ENCODE measurements around the gene CNP.

Gene CNP

GRCh38 chr17:41973408-41973811 is 6.8 kb downstream of the CNP start:
- no peak for DNase-seq (ENCODE audit: low read depth)

- no peak for DNase-seq (ENCODE audit: low read depth)
Observed at GRCh38 chr17:41974031-41974430, 7.4 kb downstream of the CNP start.

GRCh38 chr17:41974658-41975057 is 8.1 kb downstream of the CNP start:
- DNase-seq (ENCODE audit: low read depth): no peak

DNA sequence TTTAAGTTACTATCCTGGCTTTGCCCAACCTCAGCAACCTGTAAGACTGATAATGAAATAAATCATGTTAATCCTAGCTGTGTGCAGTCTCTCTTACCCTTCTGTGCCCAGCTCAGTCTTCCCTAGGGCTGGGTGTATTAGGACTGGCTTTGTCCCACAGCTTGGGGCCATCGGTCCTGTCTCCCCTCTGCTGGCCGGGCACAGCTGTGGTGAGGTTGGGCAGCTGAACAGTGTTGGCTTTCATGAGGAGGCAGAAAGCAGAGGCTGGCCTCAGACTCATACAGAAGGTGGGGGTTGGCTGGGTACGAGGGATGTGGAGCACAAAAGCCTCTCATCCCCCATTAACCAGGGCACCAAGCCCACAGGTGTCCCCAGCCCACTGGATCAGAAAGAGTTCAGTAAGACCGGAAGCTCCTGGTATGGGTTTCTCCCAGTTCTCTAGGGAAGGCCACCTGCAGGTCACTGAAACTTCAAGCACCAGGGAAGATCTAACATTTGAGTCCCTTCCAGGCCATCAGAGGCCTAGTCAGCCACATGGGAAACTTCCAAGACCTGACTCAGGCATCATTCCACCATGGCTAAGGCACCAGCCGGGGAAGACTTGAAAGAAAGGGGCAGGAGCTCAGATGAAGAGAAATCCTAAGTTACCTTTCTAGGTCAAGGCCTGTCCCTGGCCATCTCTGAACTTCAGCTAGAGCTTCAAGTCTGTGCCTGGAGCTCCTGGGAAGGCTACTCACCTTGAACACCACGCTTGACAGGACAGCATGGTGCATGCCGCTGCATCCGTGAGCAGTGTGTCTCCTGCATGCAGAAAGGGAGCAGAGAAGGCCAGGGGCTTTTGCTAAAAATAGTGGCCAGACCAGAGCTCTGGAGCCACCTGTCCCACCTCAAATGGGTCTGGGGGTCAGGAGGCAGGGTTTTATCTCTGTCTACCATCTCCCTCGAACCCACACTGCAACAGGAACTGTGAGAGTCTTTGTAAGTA is 8.8 kb downstream of the CNP start:
- no peak for DNase-seq (ENCODE audit: low read depth)

DNA sequence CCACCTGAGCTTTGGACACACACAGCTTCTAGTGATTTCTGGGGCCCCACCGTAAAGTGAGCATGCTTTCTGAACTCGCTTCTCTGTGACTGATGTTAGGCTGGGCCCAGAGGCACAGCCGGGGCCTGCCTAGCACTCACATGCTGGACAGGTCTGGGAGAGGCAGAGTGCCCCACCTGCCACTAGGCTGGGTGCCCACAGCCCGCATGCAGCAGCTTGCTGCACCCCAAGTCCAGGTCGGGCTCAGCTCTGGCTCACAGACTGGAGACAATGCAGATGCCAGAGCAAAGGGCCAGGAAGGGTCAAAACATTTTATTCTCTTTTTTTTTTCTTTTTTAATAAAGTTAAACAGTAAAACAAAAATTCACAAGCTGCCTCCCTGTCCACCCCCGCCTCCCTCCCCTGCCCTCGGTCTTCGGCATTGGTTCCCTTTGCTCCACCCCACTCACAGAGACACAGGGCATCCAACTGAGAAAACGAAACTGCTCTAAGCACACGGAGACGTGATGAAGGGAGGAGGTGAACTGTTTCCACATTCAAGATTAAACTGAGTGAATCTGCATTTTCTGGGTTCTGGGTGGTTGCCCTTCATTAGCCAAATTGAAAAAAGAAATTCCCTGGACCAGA is 9.7 kb downstream of the CNP start:
- DNase-seq (ENCODE audit: low read depth): no peak

GRCh38 chr17:41977991-41978390 is 11.4 kb downstream of the CNP start:
- DNase-seq (ENCODE audit: low read depth): no peak

- DNase-seq (ENCODE audit: low read depth): peak; percentile 64
Observed at GRCh38 chr17:41982026-41982760, 15.6 kb downstream of the CNP start.

DNA sequence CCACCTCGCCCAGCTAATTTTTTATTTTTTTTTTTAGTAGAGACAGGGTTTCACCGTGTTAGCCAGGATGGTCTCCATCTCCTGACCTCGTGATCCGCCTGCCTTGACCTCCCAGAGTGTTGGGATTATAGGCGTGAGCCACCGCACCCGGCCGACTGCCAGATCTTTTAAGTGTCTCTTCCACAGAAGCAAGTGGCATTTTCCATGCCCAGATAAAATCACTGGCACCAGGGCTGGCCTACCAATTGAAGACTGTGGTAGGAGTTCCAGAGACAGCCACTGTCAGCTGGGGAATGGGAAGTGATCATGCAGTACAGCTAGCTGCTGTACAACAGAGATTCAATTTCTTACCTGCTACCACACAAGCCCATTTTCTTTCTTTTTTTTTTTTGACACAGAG is 17.9 kb downstream of the CNP start:
- DNase-seq (ENCODE audit: low read depth): no peak

- DNase-seq (ENCODE audit: low read depth): no peak
Observed at GRCh38 chr17:41985919-41986318, 19.3 kb downstream of the CNP start.

- DNase-seq (ENCODE audit: low read depth): no peak
Observed at GRCh38 chr17:41986634-41987033, 20.0 kb downstream of the CNP start.

DNA sequence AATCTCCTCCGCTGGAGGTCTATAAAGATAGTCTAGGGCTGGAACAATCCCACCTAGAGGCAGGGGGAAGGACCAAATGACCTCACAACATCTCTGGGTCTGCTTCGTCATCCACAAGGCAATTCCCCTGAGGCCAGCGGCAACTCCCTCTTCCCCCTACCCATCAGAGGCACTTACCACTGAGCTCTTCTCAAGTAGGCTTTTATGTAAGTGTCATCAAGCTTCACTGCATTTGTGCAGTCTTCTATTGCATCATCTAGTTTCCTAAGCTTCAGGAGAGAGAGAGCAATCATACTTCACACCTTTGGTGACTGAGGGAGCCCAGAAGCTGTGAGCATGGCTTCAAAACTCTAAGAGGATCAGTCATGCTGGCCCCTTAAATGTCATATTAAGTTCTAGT is 21.0 kb downstream of the CNP start:
- no peak for DNase-seq (ENCODE audit: low read depth)

- DNase-seq (ENCODE audit: low read depth): no peak
Observed at GRCh38 chr17:41988418-41988817, 21.8 kb downstream of the CNP start.

DNA sequence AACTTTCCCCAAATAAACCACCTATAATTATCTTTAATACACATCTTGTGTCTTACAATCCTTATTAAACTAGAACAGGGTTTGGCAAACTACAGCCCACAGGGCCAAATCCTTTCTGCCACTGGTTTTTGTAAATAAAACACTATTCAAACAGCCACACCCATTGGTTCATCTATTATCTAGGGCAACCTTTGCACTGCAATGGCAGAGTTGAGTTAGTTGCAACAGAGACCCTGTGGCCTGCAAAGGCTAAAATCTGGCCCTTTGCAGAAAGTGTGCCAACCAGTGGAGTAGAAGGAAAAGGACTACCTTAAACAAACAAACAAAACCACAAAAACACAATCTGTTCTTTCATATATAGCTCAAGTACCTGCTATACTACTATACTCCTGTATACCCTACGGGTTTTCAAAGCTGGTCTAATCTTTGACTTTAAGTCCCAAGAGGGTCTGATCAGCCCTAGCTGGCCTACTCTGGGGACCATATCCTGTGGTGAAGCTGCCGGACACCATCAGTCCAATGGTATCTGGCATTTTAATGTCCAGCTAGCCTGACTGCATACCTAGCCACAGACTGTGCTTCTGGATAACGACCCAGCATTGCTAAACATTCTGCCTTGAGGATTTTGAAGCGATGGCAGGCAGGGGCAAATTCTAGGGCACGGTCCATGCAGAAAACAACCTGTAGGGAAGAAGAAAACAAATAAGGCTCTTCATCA is 23.3 kb downstream of the CNP start:
- no peak for DNase-seq (ENCODE audit: low read depth)

DNA sequence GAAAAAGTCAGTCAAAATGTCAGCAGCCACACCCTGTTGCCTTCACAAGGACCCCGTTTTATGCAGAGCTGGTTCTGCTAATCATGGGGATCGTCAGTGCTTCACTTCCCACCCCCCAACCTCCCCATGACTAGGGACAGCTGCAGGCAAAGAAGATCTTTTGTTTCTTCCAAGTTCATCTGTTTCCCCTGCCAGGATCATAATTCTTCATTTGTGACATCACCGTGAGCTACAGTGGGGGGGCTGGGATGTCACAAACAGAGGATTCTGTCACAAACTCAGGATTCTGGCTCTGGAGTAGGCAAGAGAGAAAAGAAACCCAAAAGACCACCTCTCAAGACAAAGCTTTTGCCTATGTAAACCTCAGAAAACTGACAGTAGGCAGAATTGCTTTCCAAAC is 26.0 kb downstream of the CNP start:
- DNase-seq (ENCODE audit: low read depth): no peak

- no peak for DNase-seq (ENCODE audit: low read depth)
Observed at GRCh38 chr17:41996855-41997164, 30.2 kb downstream of the CNP start.

DNA sequence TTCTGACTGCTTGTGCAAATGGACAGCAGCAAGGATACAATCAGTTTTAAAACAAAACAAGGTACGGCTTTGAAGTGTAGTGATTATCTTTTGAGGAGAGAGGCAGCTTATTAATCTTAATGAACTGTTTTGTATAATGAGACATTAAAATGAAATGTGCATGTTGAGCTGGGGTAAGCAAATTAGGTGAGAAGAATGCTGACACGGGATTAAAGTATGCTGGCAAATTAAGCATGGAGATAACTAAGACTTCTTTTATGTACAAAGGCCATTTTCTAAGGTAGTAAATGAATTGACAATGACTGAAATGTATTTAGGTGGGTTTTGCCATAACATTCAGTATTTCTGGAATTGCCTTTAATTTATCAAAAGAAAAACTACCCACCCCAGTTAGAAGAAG is 31.9 kb downstream of the CNP start:
- DNase-seq (ENCODE audit: low read depth): no peak

DNA sequence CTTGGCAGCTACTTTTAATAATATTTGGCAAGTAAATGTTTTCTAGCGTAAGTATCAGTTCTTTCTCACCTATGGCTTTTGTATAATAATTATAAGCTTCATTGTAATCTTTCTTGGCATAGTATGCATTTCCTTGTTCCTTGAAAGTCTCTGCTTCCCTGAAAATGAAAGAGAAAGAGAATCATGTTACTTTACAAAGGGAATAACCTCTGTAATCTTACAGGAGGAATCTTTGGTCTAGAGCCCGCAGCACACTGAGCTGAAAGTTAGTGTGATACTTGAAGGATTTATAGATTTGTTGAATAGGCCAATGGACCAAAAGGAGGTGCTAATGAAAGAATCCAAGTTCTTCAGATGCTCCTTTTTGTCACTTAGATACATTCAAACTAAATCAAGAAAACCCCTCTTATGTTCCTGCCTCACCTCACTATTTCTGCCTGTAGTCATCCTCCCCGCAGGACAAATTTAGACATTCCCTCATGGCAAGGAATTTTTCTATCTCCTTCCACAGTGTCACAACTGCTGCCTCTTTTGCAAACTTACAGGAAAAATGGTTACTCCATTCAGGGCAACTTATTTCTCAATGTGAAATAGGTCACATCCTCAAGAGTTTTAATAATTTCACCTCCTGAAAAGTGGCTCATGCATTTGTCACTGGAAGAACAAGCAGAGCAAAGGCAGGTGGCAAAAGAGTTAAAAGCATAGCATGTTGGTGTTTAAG is 34.0 kb downstream of the CNP start:
- DNase-seq (ENCODE audit: low read depth): no peak

GRCh38 chr17:42001729-42002128 is 35.1 kb downstream of the CNP start:
- DNase-seq (ENCODE audit: low read depth): no peak

- no peak for DNase-seq (ENCODE audit: low read depth)
Observed at GRCh38 chr17:42002175-42002791, 35.7 kb downstream of the CNP start.

GRCh38 chr17:42002792-42003301 is 36.3 kb downstream of the CNP start:
- DNase-seq (ENCODE audit: low read depth): peak; percentile 72

- no peak for DNase-seq (ENCODE audit: low read depth)
Observed at GRCh38 chr17:42005166-42005565, 38.6 kb downstream of the CNP start.
